Measurements from ENCODE around the gene MYO1B.

MYO1B gene

DNA sequence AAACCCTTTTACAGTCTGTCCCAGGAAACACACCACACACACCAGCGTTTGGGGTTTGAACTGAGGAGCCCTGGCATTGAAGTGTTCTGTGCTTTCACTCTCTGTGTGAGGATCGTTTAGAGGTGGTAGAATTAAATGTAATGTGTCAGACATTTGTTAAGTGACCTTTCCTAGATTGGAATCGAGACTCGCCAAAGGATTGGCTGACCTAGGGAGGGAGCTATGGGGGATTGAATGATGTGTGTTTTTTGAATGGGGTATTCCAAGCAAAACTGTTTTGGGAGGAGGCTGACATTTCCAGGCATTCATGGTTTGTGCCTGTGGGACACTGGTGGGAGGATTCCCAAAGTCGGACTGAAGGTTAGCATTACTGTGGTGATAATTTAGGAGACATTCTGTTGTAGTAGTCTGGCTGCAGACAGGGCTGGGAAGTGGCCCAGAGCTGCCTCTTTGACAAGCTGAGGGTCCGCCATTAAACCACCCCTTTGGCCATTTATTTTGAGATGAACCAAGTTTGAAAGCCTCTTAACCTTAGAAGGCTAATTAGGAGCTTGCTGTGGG lies 1.7 kb downstream of the MYO1B start:
- peak overlapping the region; percentile 89 for H3K4me3 ChIP-seq (ENCODE audit: low read depth, low read length)
- TF ChIP-seq, protein P1, sequence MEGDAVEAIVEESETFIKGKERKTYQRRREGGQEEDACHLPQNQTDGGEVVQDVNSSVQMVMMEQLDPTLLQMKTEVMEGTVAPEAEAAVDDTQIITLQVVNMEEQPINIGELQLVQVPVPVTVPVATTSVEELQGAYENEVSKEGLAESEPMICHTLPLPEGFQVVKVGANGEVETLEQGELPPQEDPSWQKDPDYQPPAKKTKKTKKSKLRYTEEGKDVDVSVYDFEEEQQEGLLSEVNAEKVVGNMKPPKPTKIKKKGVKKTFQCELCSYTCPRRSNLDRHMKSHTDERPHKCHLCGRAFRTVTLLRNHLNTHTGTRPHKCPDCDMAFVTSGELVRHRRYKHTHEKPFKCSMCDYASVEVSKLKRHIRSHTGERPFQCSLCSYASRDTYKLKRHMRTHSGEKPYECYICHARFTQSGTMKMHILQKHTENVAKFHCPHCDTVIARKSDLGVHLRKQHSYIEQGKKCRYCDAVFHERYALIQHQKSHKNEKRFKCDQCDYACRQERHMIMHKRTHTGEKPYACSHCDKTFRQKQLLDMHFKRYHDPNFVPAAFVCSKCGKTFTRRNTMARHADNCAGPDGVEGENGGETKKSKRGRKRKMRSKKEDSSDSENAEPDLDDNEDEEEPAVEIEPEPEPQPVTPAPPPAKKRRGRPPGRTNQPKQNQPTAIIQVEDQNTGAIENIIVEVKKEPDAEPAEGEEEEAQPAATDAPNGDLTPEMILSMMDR (IDR thresholded peaks at IDR 0.05; ENCODE audit: low read depth, low read length), result no peak

DNA sequence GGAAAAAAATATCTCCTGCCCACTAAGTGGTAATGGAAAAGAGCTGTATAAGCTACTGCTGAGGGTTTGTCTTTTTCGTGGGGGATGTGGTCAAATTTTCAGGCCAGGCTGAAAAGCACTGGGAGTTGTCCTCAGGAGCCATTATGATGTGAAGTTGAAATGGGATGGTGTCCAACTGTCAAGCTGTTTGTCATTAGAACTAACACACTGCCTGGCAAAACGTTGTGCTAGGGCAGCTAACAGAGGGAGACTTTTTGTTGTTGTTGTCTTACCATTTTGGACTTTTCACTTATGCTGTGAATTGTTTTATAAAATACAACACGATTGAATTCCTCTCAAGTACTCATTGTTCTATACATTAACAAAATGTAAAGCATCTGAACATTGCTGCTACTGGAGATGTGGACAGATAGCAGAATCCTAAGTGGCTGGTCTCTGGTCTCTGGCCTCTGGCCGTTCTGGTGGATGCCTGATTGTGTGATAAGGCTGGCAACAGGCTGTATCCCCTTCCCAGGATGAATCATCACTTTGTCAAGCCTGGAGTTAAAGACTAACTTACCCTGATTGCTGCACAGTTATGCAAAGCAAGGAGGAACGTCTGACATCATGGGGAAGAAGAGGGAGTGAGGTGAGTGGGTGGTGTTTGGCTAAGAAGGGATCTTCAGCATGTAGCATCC lies 2.3 kb downstream of the MYO1B start:
- TF ChIP-seq, protein P1 (IDR thresholded peaks at IDR 0.05; ENCODE audit: low read depth, low read length), result no peak
- peak overlapping the region; percentile 89 for H3K4me3 ChIP-seq (ENCODE audit: low read depth, low read length)

DNA sequence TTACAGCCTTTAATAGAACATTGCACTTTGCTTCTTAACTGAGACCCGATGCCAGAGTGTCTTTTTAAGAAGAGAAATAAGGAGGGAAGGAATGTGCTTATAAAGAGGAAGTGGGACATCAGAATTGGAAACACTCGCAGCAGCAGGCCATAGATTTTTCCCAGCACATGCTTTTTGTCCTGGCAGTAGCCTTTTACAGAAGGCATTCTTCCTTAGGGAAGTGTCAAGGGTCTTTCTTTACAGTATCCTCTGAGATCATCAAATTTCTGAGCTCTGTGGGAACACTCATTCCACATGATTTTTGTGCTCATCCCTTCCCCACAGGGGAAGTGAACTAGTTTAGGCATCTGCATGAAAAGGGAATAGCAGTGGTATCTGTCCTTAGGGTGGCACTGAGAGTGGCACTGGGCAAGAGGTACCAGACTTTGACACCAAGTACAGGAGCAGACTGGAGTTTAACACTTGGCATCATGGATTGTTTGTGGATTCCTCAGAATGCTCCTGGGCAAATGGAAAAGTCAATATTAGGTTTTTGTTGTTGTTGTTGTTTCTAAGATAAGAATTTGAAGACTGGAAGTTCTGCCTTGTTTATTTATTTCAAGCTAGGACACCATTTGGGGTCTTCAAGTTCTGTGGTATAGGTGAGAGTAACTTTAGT lies 4.1 kb downstream of the MYO1B start:
- TF ChIP-seq, protein P1 (IDR thresholded peaks at IDR 0.05; ENCODE audit: low read depth, low read length), result no peak
- no peak overlapping the region for H3K4me3 ChIP-seq (ENCODE audit: low read depth, low read length)

DNA sequence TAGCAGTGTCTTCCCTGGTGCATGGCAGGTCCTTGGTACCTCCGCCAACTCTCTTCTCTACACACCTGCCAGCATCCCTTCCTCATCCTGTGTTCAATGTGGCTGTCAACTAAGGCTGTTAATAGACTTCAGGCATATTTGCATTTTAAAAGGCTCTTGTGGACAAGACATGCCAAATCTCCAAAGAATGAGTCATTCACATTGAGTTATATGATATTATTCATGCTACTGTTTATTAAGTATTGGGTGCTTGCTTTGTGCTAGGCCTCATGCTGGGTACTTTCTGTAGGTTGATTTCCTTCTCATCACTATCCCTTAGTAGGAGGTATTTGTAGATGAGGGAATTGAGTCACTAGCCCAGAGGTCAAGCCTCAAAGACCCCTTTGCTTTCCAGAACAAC lies 5.2 kb downstream of the MYO1B start:
- no peak overlapping the region for H3K4me3 ChIP-seq (ENCODE audit: low read depth, low read length)
- TF ChIP-seq, protein P1 (IDR thresholded peaks at IDR 0.05; ENCODE audit: low read depth, low read length), result no peak

GRCh38 chr2:191250986-191251385 lies 5.8 kb downstream of the MYO1B start:
- TF ChIP-seq, protein P1 (IDR thresholded peaks at IDR 0.05; ENCODE audit: low read depth, low read length), result no peak
- no peak overlapping the region for H3K4me3 ChIP-seq (ENCODE audit: low read depth, low read length)

- TF ChIP-seq, protein P1 (IDR thresholded peaks at IDR 0.05; ENCODE audit: low read depth, low read length), result no peak
- no peak overlapping the region for H3K4me3 ChIP-seq (ENCODE audit: low read depth, low read length)
Observed at GRCh38 chr2:191252699-191253098, 7.5 kb downstream of the MYO1B start.

GRCh38 chr2:191253476-191253875 lies 8.3 kb downstream of the MYO1B start:
- TF ChIP-seq, protein P1 (IDR thresholded peaks at IDR 0.05; ENCODE audit: low read depth, low read length), result no peak
- no peak overlapping the region for H3K4me3 ChIP-seq (ENCODE audit: low read depth, low read length)
